ENCODE measurements around the gene HDLBP. TPM values are rescaled to one million over a fixed set of nuclear protein-coding genes. Genes with fewer than 3 reads are reported as not detected.

The HDLBP gene
- total RNA-seq, 4 donors from 2014 or later: 239 to 310 (median 273) TPM

DNA sequence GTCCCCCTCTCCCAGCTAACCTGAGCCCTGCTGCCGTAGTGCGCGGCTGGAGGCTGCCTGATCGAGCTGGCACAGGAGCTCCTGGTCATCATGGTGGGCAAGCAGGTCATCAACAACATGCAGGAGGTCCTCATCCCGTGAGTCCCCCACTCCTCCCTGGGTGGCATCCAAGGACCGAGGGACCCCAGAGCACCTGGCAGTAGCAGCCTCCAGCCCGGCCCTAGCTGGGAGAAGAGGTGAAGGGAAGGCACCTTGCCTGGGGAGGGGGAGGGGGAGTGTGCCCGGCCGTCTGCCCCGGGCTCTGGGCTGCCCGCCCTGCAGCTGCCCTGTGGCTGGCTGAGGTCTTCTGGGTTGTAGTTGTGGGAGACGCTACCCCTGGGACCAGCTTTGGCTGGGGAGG, 100.7 kb downstream of the HDLBP start:
- H3K27me3 ChIP-seq: peaks cover 0 to 12% (median 0%) of the 10 kb centered on the region in 4 donors
- TF ChIP-seq CTCF (IDR thresholded peaks at IDR 0.05): no peak
- TF ChIP-seq POLR2A (IDR thresholded peaks at IDR 0.05): no peak
- intact Hi-C loops (cut with DNase I): no loop called here
- H3K36me3 ChIP-seq: no peaks in the 10 kb centered on the region
- no peak overlapping the region for H3K4me3 ChIP-seq
- H3K4me1 ChIP-seq: peaks cover 7 to 24% (median 12%) of the 10 kb centered on the region in 3 donors
- no peaks in the 10 kb centered on the region for H3K9me3 ChIP-seq
- H3K27ac ChIP-seq: no peak overlapping the region
- WGBS, 2 donors: no CpG with 5 or more reads among the region's 12 CpGs
- no peak for DNase-seq

GRCh38 chr2:241214209-241214608, 101.3 kb downstream of the HDLBP start:
- H3K36me3 ChIP-seq: no peaks in the 10 kb centered on the region
- no peak overlapping the region for H3K27ac ChIP-seq
- peaks cover 7 to 20% (median 10%) of the 10 kb centered on the region in 3 donors for H3K4me1 ChIP-seq
- H3K27me3 ChIP-seq: peaks cover 0 to 12% (median 0%) of the 10 kb centered on the region in 4 donors
- H3K9me3 ChIP-seq: no peaks in the 10 kb centered on the region
- no peak for DNase-seq
- intact Hi-C loops (cut with DNase I): no loop called here
- TF ChIP-seq CTCF (IDR thresholded peaks at IDR 0.05) (no peak), POLR2A (IDR thresholded peaks at IDR 0.05) (no peak)
- no peak overlapping the region for H3K4me3 ChIP-seq
- 42 to 48% methylated on average over 3 to 10 of the region's 10 CpGs for WGBS, 2 donors

- intact Hi-C loops (cut with DNase I): no loop called here
- no peaks in the 10 kb centered on the region for H3K36me3 ChIP-seq
- H3K4me1 ChIP-seq: peaks cover 4 to 14% (median 5%) of the 10 kb centered on the region in 3 donors
- no peak for DNase-seq
- no peak overlapping the region for H3K27ac ChIP-seq
- H3K4me3 ChIP-seq: no peak overlapping the region
- TF ChIP-seq CTCF (IDR thresholded peaks at IDR 0.05) (no peak), POLR2A (IDR thresholded peaks at IDR 0.05) (no peak)
- H3K9me3 ChIP-seq: no peaks in the 10 kb centered on the region
- WGBS, 2 donors: 54 to 59% methylated on average over 3 to 6 of the region's 7 CpGs
- peaks cover 0 to 12% (median 0%) of the 10 kb centered on the region in 4 donors for H3K27me3 ChIP-seq
Observed at GRCh38 chr2:241213567-241213966, 101.9 kb downstream of the HDLBP start.

DNA sequence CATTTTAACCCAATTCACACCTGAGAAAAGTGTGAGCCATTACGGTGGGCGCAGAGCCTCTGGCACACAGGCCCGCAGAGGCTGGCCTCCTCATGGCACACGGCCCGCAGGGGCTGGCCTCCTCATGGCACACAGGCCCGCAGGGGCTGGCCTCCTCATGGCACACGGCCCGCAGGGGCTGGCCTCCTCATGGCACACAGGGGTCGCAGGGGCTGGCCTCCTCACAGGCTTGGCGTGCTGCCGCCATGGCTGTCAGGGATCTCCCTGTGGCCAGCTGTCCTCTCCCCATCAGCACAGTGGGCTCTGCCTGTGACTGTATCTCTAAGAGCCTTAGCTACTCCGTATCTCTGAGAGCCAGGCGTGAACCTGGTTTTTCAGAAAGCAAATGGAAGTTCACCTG, 102.4 kb downstream of the HDLBP start:
- H3K27ac ChIP-seq: no peak overlapping the region
- DNase-seq: no peak
- WGBS, 2 donors: 80 to 87% methylated on average over 1 to 3 of the region's 13 CpGs
- intact Hi-C loops (cut with DNase I): no loop called here
- H3K36me3 ChIP-seq: no peaks in the 10 kb centered on the region
- peaks cover 0 to 9% (median 3%) of the 10 kb centered on the region in 3 donors for H3K4me1 ChIP-seq
- H3K4me3 ChIP-seq: no peak overlapping the region
- TF ChIP-seq POLR2A (IDR thresholded peaks at IDR 0.05) (no peak), CTCF (IDR thresholded peaks at IDR 0.05) (no peak)
- H3K27me3 ChIP-seq: peaks cover 0 to 12% (median 0%) of the 10 kb centered on the region in 4 donors
- H3K9me3 ChIP-seq: no peaks in the 10 kb centered on the region

DNA sequence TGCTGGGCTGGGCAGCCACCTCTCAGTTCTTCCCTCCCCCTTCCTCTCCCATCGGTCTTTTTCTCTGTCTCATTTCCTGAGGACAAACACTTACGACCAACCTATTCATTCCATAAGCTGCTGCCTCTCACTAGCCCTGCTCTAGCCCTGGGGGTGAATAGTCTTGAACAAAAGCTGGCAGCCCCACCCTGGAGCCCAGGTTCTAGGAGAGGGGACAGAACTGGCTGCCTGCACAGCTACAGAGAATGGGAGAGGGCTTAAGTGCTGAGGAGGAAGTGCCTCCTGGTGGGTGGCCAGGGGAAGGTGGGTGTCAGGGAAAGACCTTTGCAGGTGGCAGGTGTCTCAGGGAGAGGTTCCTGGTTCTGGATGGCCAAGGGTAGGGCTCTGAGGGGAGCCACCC, 104.2 kb downstream of the HDLBP start:
- 11 to 16% methylated on average over 2 of the region's 2 CpGs for WGBS, 2 donors
- Histone ChIP-seq H3K27me3 (peaks cover 0 to 12% (median 0%) of the 10 kb centered on the region in 4 donors), H3K4me3 (no peak overlapping the region), H3K9me3 (no peaks in the 10 kb centered on the region), H3K36me3 (no peaks in the 10 kb centered on the region), H3K4me1 (no peaks in the 10 kb centered on the region), H3K27ac (no peak overlapping the region)
- TF ChIP-seq CTCF (IDR thresholded peaks at IDR 0.05) (no peak), POLR2A (IDR thresholded peaks at IDR 0.05) (no peak)
- no peak for DNase-seq
- intact Hi-C loops (cut with DNase I): no loop called here
